ENCODE results near the gene CDCA5. TPM values are rescaled to one million over a fixed set of nuclear protein-coding genes. Genes with fewer than 3 reads are reported as not detected.

Gene CDCA5
- total and polyA plus RNA-seq, 2 donors from 2014 or later, result 0.43 to 1.4 TPM

GRCh38 chr11:65064847-65065240 lies 19.0 kb downstream of the CDCA5 start:
- Histone ChIP-seq H3K4me1 (ENCODE audit: control insufficient read depth in 2 of 3, insufficient read depth in 2 of 3, low read depth in 1 of 3, low read length in 3 of 3) (peaks cover 0 to 2% (median 0%) of the 10 kb centered on the region in 3 donors), H3K36me3 (ENCODE audit: control insufficient read depth in 2 of 3, insufficient read depth in 3 of 3, low read length in 3 of 3) (no peaks in the 10 kb centered on the region), H3K9ac (ENCODE audit: low read length in 3 of 3) (no peak overlapping the region), H3K9me3 (ENCODE audit: control insufficient read depth in 2 of 3, insufficient read depth in 1 of 3, low read length in 3 of 3) (no peaks in the 10 kb centered on the region), H3K27me3 (ENCODE audit: control insufficient read depth, insufficient read depth, low read length) (no peaks in the 10 kb centered on the region), H3K4me3 (ENCODE audit: low read length in 3 of 3) (no peak overlapping the region), H3K27ac (ENCODE audit: low read depth in 2 of 2, low read length in 2 of 2) (no peak overlapping the region)
- DNase-seq (no peak), FAIRE-seq (no peak)
- intact Hi-C loops (cut with DNase I), result no loop called here
- TF ChIP-seq CTCF (IDR thresholded peaks at IDR 0.05; ENCODE audit: borderline replicate concordance, extremely low read depth, insufficient read depth), result no peak

- peaks cover 0 to 2% (median 0%) of the 10 kb centered on the region in 3 donors for H3K4me1 ChIP-seq (ENCODE audit: control insufficient read depth in 2 of 3, insufficient read depth in 2 of 3, low read depth in 1 of 3, low read length in 3 of 3)
- intact Hi-C loops (cut with DNase I), result no loop called here
- no peak overlapping the region for H3K4me3 ChIP-seq (ENCODE audit: low read length in 3 of 3)
- no peak overlapping the region for H3K9ac ChIP-seq (ENCODE audit: low read length in 3 of 3)
- TF ChIP-seq CTCF (IDR thresholded peaks at IDR 0.05; ENCODE audit: borderline replicate concordance, extremely low read depth, insufficient read depth), result no peak
- no peaks in the 10 kb centered on the region for H3K9me3 ChIP-seq (ENCODE audit: control insufficient read depth in 2 of 3, insufficient read depth in 1 of 3, low read length in 3 of 3)
- H3K27ac ChIP-seq (ENCODE audit: low read depth in 2 of 2, low read length in 2 of 2), result no peak overlapping the region
- no peaks in the 10 kb centered on the region for H3K27me3 ChIP-seq (ENCODE audit: control insufficient read depth, insufficient read depth, low read length)
- FAIRE-seq, result no peak
- DNase-seq, result no peak
- no peaks in the 10 kb centered on the region for H3K36me3 ChIP-seq (ENCODE audit: control insufficient read depth in 2 of 3, insufficient read depth in 3 of 3, low read length in 3 of 3)
Measured at GRCh38 chr11:65063532-65063931, 20.3 kb downstream of the CDCA5 start.

GRCh38 chr11:65060913-65061408 lies 22.9 kb downstream of the CDCA5 start:
- Histone ChIP-seq H3K27ac (ENCODE audit: low read depth in 2 of 2, low read length in 2 of 2) (no peak overlapping the region), H3K9ac (ENCODE audit: low read length in 3 of 3) (no peak overlapping the region), H3K9me3 (ENCODE audit: control insufficient read depth in 2 of 3, insufficient read depth in 1 of 3, low read length in 3 of 3) (no peaks in the 10 kb centered on the region), H3K36me3 (ENCODE audit: control insufficient read depth in 2 of 3, insufficient read depth in 3 of 3, low read length in 3 of 3) (no peaks in the 10 kb centered on the region), H3K4me3 (ENCODE audit: low read length in 3 of 3) (no peak overlapping the region), H3K4me1 (ENCODE audit: control insufficient read depth in 2 of 3, insufficient read depth in 2 of 3, low read depth in 1 of 3, low read length in 3 of 3) (peaks cover 0 to 2% (median 0%) of the 10 kb centered on the region in 3 donors), H3K27me3 (ENCODE audit: control insufficient read depth, insufficient read depth, low read length) (no peaks in the 10 kb centered on the region)
- no peak for FAIRE-seq
- no peak for DNase-seq
- TF ChIP-seq CTCF (IDR thresholded peaks at IDR 0.05; ENCODE audit: borderline replicate concordance, extremely low read depth, insufficient read depth), result peak; percentile 12
- intact Hi-C loops (cut with DNase I), result no loop called here
